ENCODE results near the gene DNMBP.

Gene DNMBP, protein sequence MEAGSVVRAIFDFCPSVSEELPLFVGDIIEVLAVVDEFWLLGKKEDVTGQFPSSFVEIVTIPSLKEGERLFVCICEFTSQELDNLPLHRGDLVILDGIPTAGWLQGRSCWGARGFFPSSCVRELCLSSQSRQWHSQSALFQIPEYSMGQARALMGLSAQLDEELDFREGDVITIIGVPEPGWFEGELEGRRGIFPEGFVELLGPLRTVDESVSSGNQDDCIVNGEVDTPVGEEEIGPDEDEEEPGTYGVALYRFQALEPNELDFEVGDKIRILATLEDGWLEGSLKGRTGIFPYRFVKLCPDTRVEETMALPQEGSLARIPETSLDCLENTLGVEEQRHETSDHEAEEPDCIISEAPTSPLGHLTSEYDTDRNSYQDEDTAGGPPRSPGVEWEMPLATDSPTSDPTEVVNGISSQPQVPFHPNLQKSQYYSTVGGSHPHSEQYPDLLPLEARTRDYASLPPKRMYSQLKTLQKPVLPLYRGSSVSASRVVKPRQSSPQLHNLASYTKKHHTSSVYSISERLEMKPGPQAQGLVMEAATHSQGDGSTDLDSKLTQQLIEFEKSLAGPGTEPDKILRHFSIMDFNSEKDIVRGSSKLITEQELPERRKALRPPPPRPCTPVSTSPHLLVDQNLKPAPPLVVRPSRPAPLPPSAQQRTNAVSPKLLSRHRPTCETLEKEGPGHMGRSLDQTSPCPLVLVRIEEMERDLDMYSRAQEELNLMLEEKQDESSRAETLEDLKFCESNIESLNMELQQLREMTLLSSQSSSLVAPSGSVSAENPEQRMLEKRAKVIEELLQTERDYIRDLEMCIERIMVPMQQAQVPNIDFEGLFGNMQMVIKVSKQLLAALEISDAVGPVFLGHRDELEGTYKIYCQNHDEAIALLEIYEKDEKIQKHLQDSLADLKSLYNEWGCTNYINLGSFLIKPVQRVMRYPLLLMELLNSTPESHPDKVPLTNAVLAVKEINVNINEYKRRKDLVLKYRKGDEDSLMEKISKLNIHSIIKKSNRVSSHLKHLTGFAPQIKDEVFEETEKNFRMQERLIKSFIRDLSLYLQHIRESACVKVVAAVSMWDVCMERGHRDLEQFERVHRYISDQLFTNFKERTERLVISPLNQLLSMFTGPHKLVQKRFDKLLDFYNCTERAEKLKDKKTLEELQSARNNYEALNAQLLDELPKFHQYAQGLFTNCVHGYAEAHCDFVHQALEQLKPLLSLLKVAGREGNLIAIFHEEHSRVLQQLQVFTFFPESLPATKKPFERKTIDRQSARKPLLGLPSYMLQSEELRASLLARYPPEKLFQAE (N-terminal part only)

DNA sequence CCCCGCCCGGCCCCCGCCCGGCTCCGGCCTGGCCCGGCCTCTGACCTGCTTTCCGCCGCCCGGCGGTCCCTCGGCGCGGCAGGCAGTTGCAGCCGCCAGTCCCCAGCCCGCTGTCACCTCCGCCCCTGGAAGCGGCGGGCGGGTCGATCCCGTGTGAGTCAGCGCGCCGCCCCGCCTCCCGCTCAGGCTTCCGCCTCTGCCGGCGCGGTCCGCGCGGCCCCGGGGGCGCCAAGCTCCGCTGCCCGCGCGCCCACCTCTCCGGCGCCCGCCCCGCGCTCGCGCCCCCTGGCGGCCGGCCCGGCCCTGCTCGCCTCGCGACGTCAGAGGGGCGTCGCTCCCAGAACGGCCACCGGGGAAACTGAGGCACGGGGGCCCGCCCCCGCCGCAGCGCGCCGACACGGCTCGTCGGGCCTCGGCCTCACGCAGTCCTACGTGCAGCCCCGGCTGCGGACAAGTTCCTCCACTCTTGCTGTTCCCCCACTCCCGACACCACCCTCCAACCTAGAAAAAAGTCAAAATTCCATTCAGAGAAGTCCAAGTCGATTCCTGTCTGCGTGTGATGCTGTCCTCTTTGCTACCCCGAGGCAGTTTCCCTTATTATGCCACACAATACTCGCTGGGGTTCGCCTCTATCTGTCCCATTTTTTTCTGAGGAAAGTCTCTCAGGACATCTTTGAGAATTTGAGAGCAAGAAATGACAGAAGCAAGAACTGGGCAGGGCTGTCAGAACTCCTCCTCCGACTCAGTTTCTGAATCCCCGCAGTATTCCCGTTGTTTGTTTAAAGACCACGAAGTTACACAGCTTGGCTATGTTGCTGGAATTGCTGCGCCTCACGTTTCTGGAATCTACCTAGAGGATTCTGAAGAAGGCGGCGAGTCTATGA lies at the start of gene DNMBP:
Gene DNMBP, minus strand, starts transcription at position 155 of the 884 bp plus-strand sequence. CDS start 37,823 bp downstream, outside the sequence.
- peak within 1 kb of the TSS; percentile 73 for H3K4me3 ChIP-seq (ENCODE audit: low read depth, low read length)

DNA sequence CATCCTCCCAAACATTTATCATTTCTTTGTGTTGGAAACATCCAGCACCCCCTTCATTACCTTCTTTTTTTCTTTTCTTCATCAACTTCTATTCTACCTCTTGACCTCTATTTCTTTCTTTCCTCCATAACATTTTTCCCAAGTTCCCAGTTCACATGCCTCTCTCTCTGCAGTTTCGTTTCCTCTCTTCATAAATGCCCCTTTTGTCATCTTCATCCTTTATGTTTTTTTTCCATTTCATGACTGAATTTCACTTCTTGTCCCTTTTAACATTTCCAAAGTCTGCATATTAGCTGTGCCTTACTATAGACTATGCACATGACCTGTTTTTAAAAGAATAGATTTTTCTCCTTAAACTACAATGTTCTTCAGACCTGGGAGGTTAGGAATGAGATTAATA lies 48.2 kb upstream of the DNMBP start:
- H3K4me3 ChIP-seq (ENCODE audit: low read depth, low read length): no peak overlapping the region

GRCh38 chr10:100053686-100054460 lies 44.1 kb upstream of the DNMBP start:
- H3K4me3 ChIP-seq (ENCODE audit: low read depth, low read length): no peak overlapping the region

DNA sequence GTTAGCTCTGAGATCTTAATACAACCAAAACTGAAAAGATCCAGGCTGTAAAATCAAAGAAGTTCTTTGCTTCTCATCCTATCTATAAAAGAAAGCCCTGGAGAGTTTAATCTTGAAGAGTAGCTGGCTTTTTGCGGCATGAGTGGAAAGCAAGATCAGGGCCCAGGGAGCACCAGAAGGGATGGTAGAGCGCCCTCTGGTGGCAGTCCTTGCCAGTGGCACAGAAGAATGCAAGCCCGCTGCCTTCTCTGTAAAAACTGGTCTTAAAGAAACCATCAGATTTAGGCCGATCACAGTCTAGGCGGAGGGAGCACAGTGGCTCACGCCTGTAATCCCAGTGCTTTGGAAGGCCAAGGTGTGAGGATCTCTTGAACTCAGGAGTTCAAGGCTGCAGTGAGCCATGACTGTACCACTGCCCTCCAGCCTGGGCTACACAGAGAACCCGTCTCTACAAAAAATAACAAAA lies 36.3 kb upstream of the DNMBP start:
- no peak overlapping the region for H3K4me3 ChIP-seq (ENCODE audit: low read depth, low read length)

DNA sequence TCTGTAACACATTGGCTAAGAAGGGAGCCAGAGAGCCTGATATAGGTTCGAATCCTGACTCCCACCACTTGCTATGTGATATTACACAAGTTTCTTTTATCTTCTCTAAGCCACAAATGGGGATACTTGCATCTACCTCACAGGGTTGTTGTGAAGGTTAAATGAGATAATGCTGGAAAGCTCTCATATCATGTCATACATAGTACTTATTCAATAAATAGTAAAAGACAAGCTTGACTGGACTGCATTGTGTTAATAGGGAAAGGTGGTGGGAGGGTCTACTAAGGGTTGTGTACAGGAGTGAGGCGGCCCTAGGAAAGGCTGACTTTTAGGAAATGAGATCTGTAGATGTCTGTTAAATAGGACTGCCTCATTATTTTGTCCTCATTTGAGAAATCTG lies 35.8 kb upstream of the DNMBP start:
- no peak overlapping the region for H3K4me3 ChIP-seq (ENCODE audit: low read depth, low read length)

GRCh38 chr10:100043796-100044195 lies 34.0 kb upstream of the DNMBP start:
- H3K4me3 ChIP-seq (ENCODE audit: low read depth, low read length): no peak overlapping the region

GRCh38 chr10:100043344-100043743 lies 33.6 kb upstream of the DNMBP start:
- H3K4me3 ChIP-seq (ENCODE audit: low read depth, low read length): no peak overlapping the region

DNA sequence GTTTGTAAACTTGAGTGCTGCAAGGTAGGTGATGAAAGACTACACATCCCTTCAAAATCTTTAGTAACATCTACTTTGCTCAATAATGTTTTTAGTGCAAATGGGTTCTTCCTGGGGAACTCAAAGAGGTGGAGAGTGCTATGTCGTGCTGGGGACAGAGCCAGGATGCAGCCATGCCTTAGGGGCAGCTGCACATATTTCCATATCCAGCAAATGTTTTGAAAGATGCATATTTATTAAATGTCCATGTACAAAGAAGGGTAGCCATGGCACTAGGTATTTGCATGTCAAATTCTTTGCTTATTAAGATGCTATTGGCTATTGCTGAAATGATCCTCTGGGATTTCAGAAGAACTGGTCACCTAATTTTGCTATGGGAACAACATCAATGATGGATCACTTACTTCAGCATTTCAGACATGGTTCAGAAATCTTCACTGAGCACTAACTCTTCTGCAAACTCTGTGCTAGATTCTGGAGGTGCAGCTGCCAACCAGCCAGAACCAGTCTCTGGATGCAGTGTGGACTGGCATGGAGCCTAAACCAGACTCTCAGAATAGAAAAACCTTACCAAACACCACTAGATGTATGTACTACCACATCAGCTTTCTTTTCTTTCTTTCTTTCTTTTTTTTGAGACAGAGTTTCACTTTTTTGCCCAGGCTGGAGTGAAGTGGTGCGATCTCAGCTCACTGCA lies 31.7 kb upstream of the DNMBP start:
- no peak overlapping the region for H3K4me3 ChIP-seq (ENCODE audit: low read depth, low read length)

DNA sequence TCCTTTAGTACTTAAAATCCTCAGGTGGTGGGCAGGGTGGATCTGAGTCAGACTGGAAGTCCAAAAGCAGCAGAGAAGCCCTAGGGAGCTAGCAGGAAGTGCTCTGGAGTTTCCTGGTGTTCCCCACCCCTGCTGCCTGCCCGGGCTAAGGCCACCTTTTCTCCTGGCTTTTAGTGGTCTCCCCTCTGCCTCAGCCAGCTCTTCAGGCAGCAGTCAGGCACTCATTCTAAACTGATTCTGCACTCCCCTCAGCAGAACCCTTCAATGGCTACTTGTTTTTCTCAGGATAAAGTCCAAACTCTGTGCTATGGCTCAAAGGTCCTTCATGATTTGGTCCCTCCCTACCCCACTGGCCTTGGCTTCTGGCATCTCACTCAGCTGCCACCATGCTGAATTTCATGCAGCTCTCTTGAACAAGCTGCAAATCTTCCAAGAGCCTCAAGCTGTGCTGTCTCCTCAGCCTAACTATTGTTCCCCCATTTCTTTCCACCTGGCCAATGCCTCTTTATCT lies 28.9 kb upstream of the DNMBP start:
- H3K4me3 ChIP-seq (ENCODE audit: low read depth, low read length): no peak overlapping the region

DNA sequence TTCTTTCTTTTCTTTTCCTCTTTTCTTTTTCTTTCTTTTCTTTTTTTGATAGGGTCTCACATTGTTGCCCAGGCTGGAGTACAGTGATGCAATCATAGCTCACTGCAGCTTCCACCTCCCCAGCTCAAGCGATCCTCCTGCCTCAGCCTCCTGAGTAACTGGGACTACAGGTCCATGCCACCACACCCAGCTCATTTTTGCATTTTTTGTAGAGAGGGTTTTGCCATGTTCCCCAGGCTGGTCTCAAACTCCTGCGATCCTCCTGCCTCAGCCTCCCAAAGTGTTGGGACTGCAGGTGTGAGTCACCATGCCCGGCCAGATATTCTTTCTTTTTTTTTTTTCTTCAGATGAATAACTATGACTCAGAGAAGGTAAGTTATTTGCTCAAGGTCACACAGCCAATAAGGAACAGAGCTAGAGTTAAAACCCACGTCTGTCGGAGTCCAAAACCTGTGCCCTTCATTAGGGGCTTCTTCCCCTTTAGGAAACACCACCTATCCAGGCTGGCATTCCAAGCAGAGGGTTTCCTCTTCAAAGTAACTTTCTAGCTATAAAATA lies 28.1 kb upstream of the DNMBP start:
- no peak overlapping the region for H3K4me3 ChIP-seq (ENCODE audit: low read depth, low read length)

DNA sequence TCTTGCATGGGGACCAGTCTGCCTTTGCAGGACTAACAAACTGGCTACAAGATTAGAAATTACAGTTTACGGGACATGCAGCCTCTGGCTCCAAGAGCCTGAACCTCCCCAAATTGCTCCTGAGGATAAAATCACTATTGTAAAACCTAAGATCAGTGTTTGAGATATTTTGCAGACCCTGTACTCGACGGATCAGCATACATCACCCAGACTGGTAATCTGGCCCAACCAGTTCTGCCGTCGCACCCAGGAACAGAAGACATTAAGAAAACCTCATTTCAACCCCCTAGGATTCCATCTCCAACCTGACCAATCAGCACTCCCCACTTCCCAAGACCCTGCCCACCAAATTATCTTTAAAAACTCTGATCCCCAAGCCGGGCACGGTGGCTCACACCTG lies 27.1 kb upstream of the DNMBP start:
- no peak overlapping the region for H3K4me3 ChIP-seq (ENCODE audit: low read depth, low read length)

DNA sequence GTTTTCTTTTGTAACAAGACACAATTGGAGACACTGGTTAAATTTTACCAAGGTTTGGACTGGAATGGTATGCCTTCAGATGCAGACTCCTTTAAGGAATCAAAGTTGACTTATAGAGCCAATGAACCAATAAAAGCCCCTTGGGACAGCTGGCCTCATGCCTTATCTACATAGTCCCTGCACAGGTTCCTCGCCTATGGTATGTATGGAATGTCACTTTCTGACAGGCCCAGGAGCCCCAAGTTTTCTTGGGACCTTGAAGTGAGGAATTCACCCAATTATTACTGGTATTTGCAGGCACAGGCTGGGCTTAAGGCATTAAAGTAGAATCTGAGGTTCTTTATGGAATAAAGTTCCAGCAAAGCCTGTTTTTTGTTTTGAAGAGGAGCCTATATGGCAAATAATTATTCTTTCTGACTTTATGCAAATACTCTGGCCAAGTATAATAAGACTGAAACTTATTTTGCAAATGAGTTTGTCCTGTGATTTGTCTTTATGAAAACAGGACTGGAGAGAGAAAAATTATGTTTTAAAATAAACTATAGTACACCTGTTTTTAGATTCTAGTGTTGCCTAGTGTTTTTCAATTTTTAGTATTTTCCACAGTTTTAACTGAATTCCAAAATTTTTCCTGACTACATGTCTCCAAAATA lies 24.1 kb upstream of the DNMBP start:
- H3K4me3 ChIP-seq (ENCODE audit: low read depth, low read length): no peak overlapping the region

DNA sequence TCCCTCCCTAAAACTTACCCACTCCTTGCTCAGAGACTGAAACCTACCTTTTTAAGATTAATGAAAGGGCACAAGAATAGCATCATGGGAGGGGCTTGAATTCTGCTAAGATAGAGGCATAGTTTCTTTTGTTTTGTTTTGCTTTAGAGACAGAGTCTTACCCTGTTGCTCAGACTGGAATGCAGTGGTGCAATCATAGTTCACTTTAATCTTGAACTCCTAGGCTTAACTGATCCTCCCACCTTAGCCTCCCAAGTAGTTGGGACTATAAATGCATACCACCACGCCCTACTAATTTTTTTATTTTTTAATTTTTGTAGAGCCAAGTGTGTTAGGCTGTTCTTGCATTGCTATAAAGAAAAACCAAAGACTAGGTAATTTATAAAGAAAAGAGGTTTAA lies 17.7 kb upstream of the DNMBP start:
- H3K4me3 ChIP-seq (ENCODE audit: low read depth, low read length): no peak overlapping the region

- H3K4me3 ChIP-seq (ENCODE audit: low read depth, low read length): no peak overlapping the region
Measured at GRCh38 chr10:100025576-100025975, 15.8 kb upstream of the DNMBP start.

- H3K4me3 ChIP-seq (ENCODE audit: low read depth, low read length): no peak overlapping the region
Measured at GRCh38 chr10:100024748-100025147, 15.0 kb upstream of the DNMBP start.

DNA sequence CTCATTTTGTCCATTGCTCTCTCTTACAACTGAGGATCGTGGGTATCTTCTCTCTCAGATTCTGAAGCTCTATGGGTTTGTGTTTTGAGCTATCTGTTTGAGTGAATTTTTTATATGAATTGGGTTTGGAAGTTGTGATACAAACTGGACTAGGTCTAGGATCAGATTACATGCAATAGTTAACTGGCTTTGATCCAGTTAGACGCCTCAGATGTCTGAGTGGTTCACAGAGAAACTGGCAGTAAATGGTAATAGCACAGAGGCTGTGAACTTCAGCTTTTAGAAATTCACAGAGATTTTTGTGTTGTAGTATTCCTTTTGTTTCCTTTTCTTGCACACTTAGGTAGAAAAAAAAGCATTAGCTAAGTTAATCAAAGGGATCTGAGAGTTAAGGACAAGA lies 12.7 kb upstream of the DNMBP start:
- no peak overlapping the region for H3K4me3 ChIP-seq (ENCODE audit: low read depth, low read length)

GRCh38 chr10:100021322-100021721 lies 11.6 kb upstream of the DNMBP start:
- H3K4me3 ChIP-seq (ENCODE audit: low read depth, low read length): no peak overlapping the region

DNA sequence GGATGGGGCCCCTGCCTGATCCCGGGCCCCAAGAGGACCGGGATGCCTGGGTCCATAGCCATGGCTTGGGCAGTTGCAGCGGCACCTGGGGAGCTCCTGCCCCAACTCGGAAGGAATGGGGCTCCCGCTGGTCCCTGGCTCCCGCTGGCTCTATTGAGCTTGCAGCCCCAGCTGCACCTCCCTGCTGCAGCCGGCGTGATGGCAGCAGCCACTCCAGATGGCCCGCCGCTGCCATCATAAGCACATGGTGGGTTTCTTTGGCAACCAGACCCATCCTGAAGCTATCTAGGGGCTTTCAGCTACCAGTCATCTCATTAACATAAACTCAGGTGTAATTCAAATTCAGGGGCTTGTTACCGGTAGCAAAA lies 11.1 kb upstream of the DNMBP start:
- no peak overlapping the region for H3K4me3 ChIP-seq (ENCODE audit: low read depth, low read length)
